Measurements from ENCODE around the gene CDH4. TPM values are rescaled to one million over a fixed set of nuclear protein-coding genes. Genes with fewer than 3 reads are reported as not detected.

The CDH4 gene
- total RNA-seq, 1 donor from 2014 or later: 3.2 TPM

- H3K27ac ChIP-seq (ENCODE audit: low read depth, low read length): no peak overlapping the region
- no peaks in the 10 kb centered on the region for H3K9me3 Mint-ChIP-seq (ENCODE audit: unreplicated experiment)
Measured at GRCh38 chr20:61976644-61977418, 724.8 kb downstream of the CDH4 start.

DNA sequence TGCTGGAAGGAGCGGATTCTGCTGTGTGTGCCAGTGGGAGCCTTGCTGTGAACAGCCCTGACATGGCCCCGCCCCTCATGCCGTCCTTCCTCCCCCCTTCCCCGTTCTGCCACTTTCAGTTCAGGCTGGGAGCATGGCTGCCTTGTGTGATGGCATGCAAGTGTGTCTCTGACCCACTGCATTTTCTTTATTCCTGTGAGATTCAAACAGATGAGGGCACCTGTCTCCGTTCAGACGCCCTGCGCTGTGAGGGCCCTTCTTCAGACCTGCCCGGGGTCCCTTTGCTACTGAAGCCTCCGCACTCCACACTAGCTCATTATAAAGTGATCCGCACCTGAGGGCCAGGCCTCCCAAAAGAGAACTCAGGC is 725.3 kb downstream of the CDH4 start:
- FAIRE-seq: no peak

More at GRCh38 chr20:61976644-61977418, 724.8 kb downstream of the CDH4 start:
- DNase-seq (ENCODE audit: low read depth) (no peak), FAIRE-seq (no peak)
- no peak for TF ChIP-seq EZH2 (IDR thresholded peaks at IDR 0.05; ENCODE audit: insufficient read depth, low read length)
- TF ChIP-seq, protein P1, sequence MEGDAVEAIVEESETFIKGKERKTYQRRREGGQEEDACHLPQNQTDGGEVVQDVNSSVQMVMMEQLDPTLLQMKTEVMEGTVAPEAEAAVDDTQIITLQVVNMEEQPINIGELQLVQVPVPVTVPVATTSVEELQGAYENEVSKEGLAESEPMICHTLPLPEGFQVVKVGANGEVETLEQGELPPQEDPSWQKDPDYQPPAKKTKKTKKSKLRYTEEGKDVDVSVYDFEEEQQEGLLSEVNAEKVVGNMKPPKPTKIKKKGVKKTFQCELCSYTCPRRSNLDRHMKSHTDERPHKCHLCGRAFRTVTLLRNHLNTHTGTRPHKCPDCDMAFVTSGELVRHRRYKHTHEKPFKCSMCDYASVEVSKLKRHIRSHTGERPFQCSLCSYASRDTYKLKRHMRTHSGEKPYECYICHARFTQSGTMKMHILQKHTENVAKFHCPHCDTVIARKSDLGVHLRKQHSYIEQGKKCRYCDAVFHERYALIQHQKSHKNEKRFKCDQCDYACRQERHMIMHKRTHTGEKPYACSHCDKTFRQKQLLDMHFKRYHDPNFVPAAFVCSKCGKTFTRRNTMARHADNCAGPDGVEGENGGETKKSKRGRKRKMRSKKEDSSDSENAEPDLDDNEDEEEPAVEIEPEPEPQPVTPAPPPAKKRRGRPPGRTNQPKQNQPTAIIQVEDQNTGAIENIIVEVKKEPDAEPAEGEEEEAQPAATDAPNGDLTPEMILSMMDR (IDR thresholded peaks at IDR 0.05; ENCODE audit: insufficient read depth, low read depth, low read length): no peak
- H3K27ac Mint-ChIP-seq (ENCODE audit: unreplicated experiment): no peak overlapping the region
- Histone ChIP-seq H3K9me3 (ENCODE audit: insufficient read depth, low read depth, low read length) (no peaks in the 10 kb centered on the region), H3K9ac (ENCODE audit: low read length) (no peak overlapping the region), H3K4me3 (ENCODE audit: insufficient read depth, low read depth, low read length) (no peak overlapping the region), H3K4me1 (ENCODE audit: insufficient read depth, low read length) (no peaks in the 10 kb centered on the region), H3K27me3 (ENCODE audit: insufficient read depth, low read length) (no peaks in the 10 kb centered on the region), H4K20me1 (ENCODE audit: insufficient read depth, low read length) (peaks cover 26% of the 10 kb centered on the region), H2AFZ (ENCODE audit: low read depth, low read length) (no peak overlapping the region), H3K79me2 (ENCODE audit: insufficient read depth, low read length) (no peaks in the 10 kb centered on the region), H3K36me3 (ENCODE audit: insufficient read depth, low read length) (peaks cover 3% of the 10 kb centered on the region), H3K4me2 (ENCODE audit: low read length) (no peak overlapping the region)
- peaks cover 25% of the 10 kb centered on the region for H3K36me3 Mint-ChIP-seq (ENCODE audit: low read depth, unreplicated experiment)
- H3K4me3 Mint-ChIP-seq (ENCODE audit: unreplicated experiment): no peak overlapping the region
- no peaks in the 10 kb centered on the region for H3K4me1 Mint-ChIP-seq (ENCODE audit: low read depth, unreplicated experiment)
- no peaks in the 10 kb centered on the region for H3K27me3 Mint-ChIP-seq (ENCODE audit: low read depth, unreplicated experiment)

More for the DNA sequence above, 725.3 kb downstream of the CDH4 start:
- no peaks in the 10 kb centered on the region for H3K9me3 ChIP-seq (ENCODE audit: insufficient read depth, low read depth, low read length)
- H3K9ac ChIP-seq (ENCODE audit: low read length): no peak overlapping the region
- H3K4me3 Mint-ChIP-seq (ENCODE audit: unreplicated experiment): no peak overlapping the region
- no peak overlapping the region for H3K4me3 ChIP-seq (ENCODE audit: insufficient read depth, low read depth, low read length)
- H3K36me3 Mint-ChIP-seq (ENCODE audit: low read depth, unreplicated experiment): peaks cover 22% of the 10 kb centered on the region
- H3K36me3 ChIP-seq (ENCODE audit: insufficient read depth, low read length): peaks cover 3% of the 10 kb centered on the region
- H3K4me2 ChIP-seq (ENCODE audit: low read length): no peak overlapping the region
- no peaks in the 10 kb centered on the region for H3K79me2 ChIP-seq (ENCODE audit: insufficient read depth, low read length)
- DNase-seq (ENCODE audit: low read depth): no peak
- no peak overlapping the region for H3K27ac Mint-ChIP-seq (ENCODE audit: unreplicated experiment)
- no peak overlapping the region for H2AFZ ChIP-seq (ENCODE audit: low read depth, low read length)
- H3K27me3 ChIP-seq (ENCODE audit: insufficient read depth, low read length): no peaks in the 10 kb centered on the region
- peaks cover 3% of the 10 kb centered on the region for H3K9me3 Mint-ChIP-seq (ENCODE audit: unreplicated experiment)
- H3K4me1 Mint-ChIP-seq (ENCODE audit: low read depth, unreplicated experiment): no peaks in the 10 kb centered on the region
- H3K4me1 ChIP-seq (ENCODE audit: insufficient read depth, low read length): no peaks in the 10 kb centered on the region
- TF ChIP-seq, protein P1 (IDR thresholded peaks at IDR 0.05; ENCODE audit: insufficient read depth, low read depth, low read length): no peak
- TF ChIP-seq EZH2 (IDR thresholded peaks at IDR 0.05; ENCODE audit: insufficient read depth, low read length): no peak
- H3K27ac ChIP-seq (ENCODE audit: low read depth, low read length): no peak overlapping the region
- peaks cover 32% of the 10 kb centered on the region for H4K20me1 ChIP-seq (ENCODE audit: insufficient read depth, low read length)
- H3K27me3 Mint-ChIP-seq (ENCODE audit: low read depth, unreplicated experiment): no peaks in the 10 kb centered on the region

All from astrocyte (in vitro differentiated cells and primary cell).